MM.1S (cell line): Measurements from ENCODE around the gene OR2Z1.

Experiments
- DNase-seq: peaks from one replicate; pipeline ENCODE4 v3.0.0-alpha.2; 2015
- H2AFZ ChIP-seq: fragments of 300-600 bp; sonication (generic); 2 replicates; pipeline ENCODE4 v1.6.0; 2016; ENCODE audit warnings: antibody characterized with exemption, low read length
- H3F3A ChIP-seq: fragments of 300-600 bp; sonication (generic); 2 replicates; pipeline ENCODE4 v1.6.1; 2016; ENCODE audit warnings: mild to moderate bottlenecking, antibody characterized with exemption, low read length, moderate library complexity, mixed read lengths; ENCODE audit not compliant: insufficient read depth
- H3K27ac ChIP-seq: fragments of 300-600 bp; sonication (generic); 2 replicates; pipeline ENCODE4 v1.5.1; 2016; ENCODE audit warnings: mild to moderate bottlenecking, low read length
- H3K27me3 ChIP-seq: fragments of 300-600 bp; sonication (generic); replicated peaks from 2 replicates; pipeline ENCODE4 v1.6.0; 2016; ENCODE audit warnings: low read length; ENCODE audit not compliant: insufficient read depth
- H3K36me3 ChIP-seq: fragments of 300-600 bp; sonication (generic); replicated peaks from 2 replicates; pipeline ENCODE4 v1.6.1; 2016; ENCODE audit warnings: mild to moderate bottlenecking, low read length, mixed read lengths; ENCODE audit not compliant: insufficient read depth
- H3K4me1 ChIP-seq: fragments of 300-600 bp; sonication (generic); 2 replicates; pipeline ENCODE4 v1.6.1; 2016; ENCODE audit warnings: low read length, mixed read lengths
- H3K4me2 ChIP-seq: fragments of 300-600 bp; sonication (generic); 2 replicates; pipeline ENCODE4 v1.6.0; 2016; ENCODE audit warnings: low read depth, low read length
- H3K4me3 ChIP-seq: fragments of 300-600 bp; sonication (generic); 2 replicates; pipeline ENCODE4 v1.5.1; 2016; ENCODE audit warnings: low read length, mixed read lengths
- H3K79me2 ChIP-seq: fragments of 300-600 bp; sonication (generic); 2 replicates; pipeline ENCODE4 v1.6.1; 2016; ENCODE audit warnings: mixed run types, low read length, mixed read lengths
- H3K9ac ChIP-seq: fragments of 300-600 bp; sonication (generic); 2 replicates; pipeline ENCODE4 v1.6.1; 2016; ENCODE audit warnings: low read length, mixed read lengths
- H3K9me2 ChIP-seq: fragments of 300-600 bp; sonication (generic); replicated peaks from 2 replicates; pipeline ENCODE4 v1.6.1; 2016; ENCODE audit warnings: mild to moderate bottlenecking, low read length, mixed read lengths; ENCODE audit not compliant: insufficient read depth
- H3K9me3 ChIP-seq: fragments of 300-600 bp; sonication (generic); replicated peaks from 2 replicates; pipeline ENCODE4 v1.6.1; 2016; ENCODE audit warnings: mild to moderate bottlenecking, low read length, mixed read lengths; ENCODE audit not compliant: insufficient read depth
- H4K20me1 ChIP-seq: fragments of 300-600 bp; sonication (generic); 2 replicates; pipeline ENCODE4 v1.6.1; 2016; ENCODE audit warnings: mild to moderate bottlenecking, low read length, moderate library complexity, mixed read lengths; ENCODE audit not compliant: insufficient read depth
- CTCF ChIP-seq: fragments of 300-600 bp; sonication (generic); IDR thresholded peaks from 2 replicates; pipeline ENCODE4 v1.5.1; 2016; ENCODE audit warnings: antibody characterized with exemption, low read length, mixed read lengths
- EZH2 ChIP-seq: fragments of 300-600 bp; sonication (generic); optimal IDR thresholded peaks from 2 replicates; pipeline ENCODE3; 2017; ENCODE audit warnings: low read depth, mild to moderate bottlenecking, antibody characterized with exemption, low read length, mixed read lengths
- EZH2phosphoT487 ChIP-seq: fragments of 300-600 bp; sonication (generic); IDR thresholded peaks from 2 replicates; pipeline ENCODE4 v1.6.1; 2018; ENCODE audit warnings: antibody characterized with exemption, low read length

OR2Z1 gene

DNA sequence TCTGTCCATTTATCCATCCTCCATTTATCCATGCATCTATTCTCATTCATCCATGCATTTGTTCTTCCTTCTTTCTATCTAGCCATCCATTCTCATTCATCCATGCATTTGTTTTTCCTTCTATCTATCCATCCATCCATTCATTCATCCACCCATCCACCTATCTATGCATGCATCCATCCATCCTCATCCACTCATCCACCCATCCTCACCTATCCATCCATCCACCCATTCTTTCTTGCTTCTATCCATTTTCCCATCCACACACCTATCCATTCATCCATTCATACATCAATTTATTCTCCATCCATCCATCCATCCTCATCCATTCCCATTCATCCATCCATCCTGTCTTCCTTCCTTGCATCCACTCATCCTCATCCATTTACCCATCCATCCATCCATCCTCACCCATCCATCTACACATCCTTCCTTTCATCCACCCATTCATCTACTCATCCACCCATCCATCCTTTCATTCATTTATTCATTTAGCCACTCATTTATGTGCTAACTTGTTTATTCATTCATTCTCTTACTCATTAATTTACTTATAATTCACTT is 43.1 kb upstream of the OR2Z1 start:
- Histone ChIP-seq H3K9ac (no peak overlapping the region), H3F3A (no peaks in the 10 kb centered on the region), H2AFZ (no peak overlapping the region), H3K36me3 (no peaks in the 10 kb centered on the region), H3K4me2 (no peak overlapping the region), H3K27ac (no peak overlapping the region), H3K27me3 (0 out of 2 replicates have a peak, but pooled peaks cover 11% of the 10 kb centered on the region), H4K20me1 (no peaks in the 10 kb centered on the region), H3K79me2 (no peaks in the 10 kb centered on the region), H3K9me3 (no peaks in the 10 kb centered on the region), H3K4me1 (no peaks in the 10 kb centered on the region), H3K4me3 (no peak overlapping the region), H3K9me2 (no peaks in the 10 kb centered on the region)
- no peak for TF ChIP-seq CTCF
- TF ChIP-seq EZH2phosphoT487, result no peak
- TF ChIP-seq EZH2, result no peak
- no peak for DNase-seq

DNA sequence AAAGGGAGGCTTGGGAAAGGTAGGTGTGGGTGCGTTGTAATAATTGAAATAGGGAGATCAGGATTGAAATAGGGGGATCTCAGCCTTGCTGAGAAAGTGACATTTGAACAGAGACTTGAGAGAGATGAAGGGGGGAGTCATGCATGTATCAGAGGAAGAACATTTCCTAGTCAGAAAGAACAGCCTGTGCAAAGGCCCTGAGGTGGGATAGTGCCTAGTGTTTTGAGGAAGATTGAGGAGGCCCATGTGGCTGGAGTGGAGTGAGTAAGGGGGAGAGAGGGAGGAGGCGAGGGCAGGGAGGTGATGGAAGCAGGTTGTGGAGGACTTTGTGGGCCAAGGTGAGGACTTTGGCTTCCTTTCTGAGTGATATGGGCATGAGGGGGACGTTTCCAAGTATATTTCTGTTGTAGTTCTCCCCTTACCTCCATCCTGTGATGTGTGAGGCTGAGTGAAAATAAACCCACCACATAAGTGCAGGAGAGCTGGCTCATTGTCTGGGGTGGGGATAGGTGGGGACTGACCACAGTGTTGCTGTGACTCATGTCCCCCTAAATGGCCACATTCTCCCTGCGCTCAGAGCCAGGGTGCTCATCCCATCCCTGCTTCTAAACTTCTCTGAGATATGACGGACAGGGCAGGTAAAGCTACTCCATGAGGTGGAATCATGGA is 40.6 kb upstream of the OR2Z1 start:
- TF ChIP-seq EZH2, result no peak
- TF ChIP-seq CTCF, result no peak
- TF ChIP-seq EZH2phosphoT487, result no peak
- Histone ChIP-seq H3K79me2 (no peaks in the 10 kb centered on the region), H3K4me2 (no peak overlapping the region), H3K9me2 (no peaks in the 10 kb centered on the region), H3K27ac (no peak overlapping the region), H3K27me3 (0 out of 2 replicates have a peak, but pooled peaks cover 6% of the 10 kb centered on the region), H2AFZ (no peak overlapping the region), H3K36me3 (no peaks in the 10 kb centered on the region), H3K9me3 (no peaks in the 10 kb centered on the region), H3K9ac (no peak overlapping the region), H3F3A (no peaks in the 10 kb centered on the region), H3K4me3 (no peak overlapping the region), H3K4me1 (no peaks in the 10 kb centered on the region), H4K20me1 (no peaks in the 10 kb centered on the region)
- DNase-seq, result no peak

GRCh38 chr19:8681345-8682029 is 39.9 kb upstream of the OR2Z1 start:
- peaks cover 8% of the 10 kb centered on the region for H3K27me3 ChIP-seq
- H3F3A ChIP-seq, result no peaks in the 10 kb centered on the region
- H2AFZ ChIP-seq, result no peak overlapping the region
- H3K4me1 ChIP-seq, result no peaks in the 10 kb centered on the region
- H3K36me3 ChIP-seq, result no peaks in the 10 kb centered on the region
- H3K4me2 ChIP-seq, result no peak overlapping the region
- no peaks in the 10 kb centered on the region for H3K79me2 ChIP-seq
- H3K4me3 ChIP-seq, result no peak overlapping the region
- no peak overlapping the region for H3K27ac ChIP-seq
- no peak for DNase-seq
- no peak overlapping the region for H3K9ac ChIP-seq
- no peaks in the 10 kb centered on the region for H4K20me1 ChIP-seq
- TF ChIP-seq EZH2phosphoT487, result no peak
- H3K9me3 ChIP-seq, result no peaks in the 10 kb centered on the region
- H3K9me2 ChIP-seq, result no peaks in the 10 kb centered on the region

DNA sequence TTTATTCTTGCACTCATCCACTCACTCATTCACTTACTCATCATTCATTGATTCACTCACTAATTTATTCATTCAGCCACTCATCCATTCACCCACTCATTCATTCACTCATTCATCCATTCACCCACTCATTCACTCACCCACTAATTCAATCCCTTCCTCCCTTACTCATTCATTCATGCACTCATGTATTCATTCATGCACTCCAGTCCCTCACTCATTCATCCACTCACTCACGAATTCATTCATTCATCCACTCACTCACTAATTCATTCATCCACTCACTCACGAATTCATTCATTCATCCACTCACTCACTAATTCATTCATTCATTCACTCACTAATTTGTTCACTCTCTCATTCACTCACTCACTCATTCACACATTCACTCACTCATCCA is 39.0 kb upstream of the OR2Z1 start:
- Histone ChIP-seq H3K27me3 (peaks cover 18% of the 10 kb centered on the region), H3K36me3 (no peaks in the 10 kb centered on the region)
- TF ChIP-seq CTCF (no peak), EZH2phosphoT487 (no peak), EZH2 (no peak)

More for the DNA sequence above, 39.0 kb upstream of the OR2Z1 start:
- H3K9me2 ChIP-seq, result no peaks in the 10 kb centered on the region
- H4K20me1 ChIP-seq, result no peaks in the 10 kb centered on the region
- H3K27ac ChIP-seq, result no peak overlapping the region
- no peak overlapping the region for H3K4me3 ChIP-seq
- no peaks in the 10 kb centered on the region for H3K4me1 ChIP-seq
- no peaks in the 10 kb centered on the region for H3K9me3 ChIP-seq
- H3K79me2 ChIP-seq, result no peaks in the 10 kb centered on the region
- no peak overlapping the region for H2AFZ ChIP-seq
- no peak for DNase-seq
- no peak overlapping the region for H3K9ac ChIP-seq
- H3K4me2 ChIP-seq, result no peak overlapping the region
- no peaks in the 10 kb centered on the region for H3F3A ChIP-seq
